CD14-positive monocyte (primary cell): ENCODE measurements around the gene FLRT1. TPM values are rescaled to one million over a fixed set of nuclear protein-coding genes. Genes with fewer than 3 reads are reported as not detected.

ENCODE experiments used
- DNase-seq, 3 donors: peaks; one replicate each; pipeline ENCODE4 v3.0.0-alpha.2; 2011 to 2022
- H2AFZ ChIP-seq: 2 replicates; pipeline ENCODE4 v1.6.0; 2012; ENCODE audit warnings: mild to moderate bottlenecking, low read depth, low read length, inconsistent platforms; ENCODE audit not compliant: insufficient read depth, poor library complexity, severe bottlenecking
- H3K27ac ChIP-seq, 2 donors: 1 replicate in 1 of 2; 2 replicates in 1 of 2; pipeline ENCODE4 v1.5.1; 2012 to 2013; ENCODE audit warnings: low read length in 2 of 2, control low read depth in 1 of 2, inconsistent platforms in 1 of 2, low read depth in 1 of 2, mild to moderate bottlenecking in 1 of 2
- H3K27me3 ChIP-seq, 2 donors: one replicate each; pipeline versions ENCODE4 v1.6.0 to v1.6.1; 2011 to 2013; ENCODE audit warnings: low read length in 2 of 2; ENCODE audit not compliant: control insufficient read depth in 2 of 2, insufficient read depth in 2 of 2
- H3K36me3 ChIP-seq, 2 donors: replicated peaks in 1 of 2; 1 replicate in 1 of 2; 2 replicates in 1 of 2; pipeline versions ENCODE4 v1.5.1 to v1.6.1; 2012 to 2013; ENCODE audit warnings: low read length in 2 of 2, control low read depth in 1 of 2, inconsistent platforms in 1 of 2, mild to moderate bottlenecking in 1 of 2; ENCODE audit not compliant: insufficient read depth in 2 of 2, control insufficient read depth in 1 of 2
- H3K4me1 ChIP-seq, 2 donors: 1 replicate in 1 of 2; 2 replicates in 1 of 2; pipeline versions ENCODE4 v1.5.1 to v1.6.1; 2012 to 2013; ENCODE audit warnings: low read length in 2 of 2, control low read depth in 1 of 2, inconsistent platforms in 1 of 2, mild to moderate bottlenecking in 1 of 2, moderate library complexity in 1 of 2; ENCODE audit not compliant: insufficient read depth in 2 of 2, control insufficient read depth in 1 of 2
- H3K4me2 ChIP-seq: replicated peaks from 2 replicates; pipeline ENCODE3; 2012; ENCODE audit warnings: low read length, moderate library complexity, mild to moderate bottlenecking; ENCODE audit not compliant: poor library complexity, severe bottlenecking; ENCODE audit errors: extremely low read depth
- H3K4me3 ChIP-seq, 3 experiments: fragments of 200-600 bp in 1 of 3; sonication (generic) in 1 of 3; replicated peaks in 1 of 3; 1 replicate in 2 of 3; 2 replicates in 1 of 3; pipeline ENCODE4 v1.5.1; 2011 to 2013; ENCODE audit warnings: low read length in 3 of 3, mild to moderate bottlenecking in 3 of 3, control low read depth in 2 of 3, low read depth in 2 of 3, inconsistent platforms in 1 of 3, moderate library complexity in 1 of 3
- H3K79me2 ChIP-seq: 2 replicates; pipeline ENCODE4 v1.6.0; 2012; ENCODE audit warnings: mild to moderate bottlenecking, control low read depth, inconsistent platforms, low read length, moderate library complexity; ENCODE audit not compliant: insufficient read depth
- H3K9ac ChIP-seq: 2 replicates; pipeline ENCODE4 v1.6.0; 2017; ENCODE audit warnings: low read length, mild to moderate bottlenecking; ENCODE audit not compliant: insufficient read depth, poor library complexity, severe bottlenecking
- H3K9me3 ChIP-seq, 2 donors: replicated peaks in 1 of 2; 1 replicate in 1 of 2; 2 replicates in 1 of 2; pipeline versions ENCODE4 v1.5.1 to v1.6.1; 2012 to 2013; ENCODE audit warnings: low read length in 2 of 2, control low read depth in 1 of 2; ENCODE audit not compliant: control insufficient read depth in 1 of 2, insufficient read depth in 1 of 2
- H4K20me1 ChIP-seq: 2 replicates; pipeline ENCODE4 v1.6.0; 2012; ENCODE audit warnings: mild to moderate bottlenecking, low read length, control low read depth, moderate library complexity; ENCODE audit not compliant: insufficient read depth
- H3K27ac Mint-ChIP-seq, 7 donors: one replicate each; pipeline ENCODE4 v1.8.0; 2020; ENCODE audit warnings: mild to moderate bottlenecking in 7 of 7, mixed read lengths in 7 of 7, moderate library complexity in 6 of 7, inconsistent platforms in 2 of 7
- H3K27me3 Mint-ChIP-seq, 3 donors: one replicate each; pipeline ENCODE4 v1.8.0; 2021 to 2022; ENCODE audit warnings: low read depth in 3 of 3, mild to moderate bottlenecking in 3 of 3, mixed read lengths in 3 of 3, moderate library complexity in 3 of 3, inconsistent platforms in 1 of 3
- H3K36me3 Mint-ChIP-seq, 2 donors: one replicate each; pipeline ENCODE4 v1.8.0; 2020; ENCODE audit warnings: mixed read lengths in 2 of 2, inconsistent platforms in 1 of 2, mild to moderate bottlenecking in 1 of 2
- H3K4me1 Mint-ChIP-seq: one replicate; pipeline ENCODE4 v1.8.0; 2020; ENCODE audit warnings: mild to moderate bottlenecking, mixed read lengths
- H3K4me3 Mint-ChIP-seq, 2 donors: one replicate each; pipeline ENCODE4 v1.8.0; 2020; ENCODE audit warnings: mild to moderate bottlenecking in 2 of 2, mixed read lengths in 2 of 2, moderate library complexity in 1 of 2
- H3K9me3 Mint-ChIP-seq, 7 donors: one replicate each; pipeline ENCODE4 v1.8.0; 2020 to 2022; ENCODE audit warnings: mixed read lengths in 7 of 7, mild to moderate bottlenecking in 6 of 7, moderate library complexity in 6 of 7, inconsistent platforms in 2 of 7
- CTCF ChIP-seq: fragments of 200-600 bp; IDR thresholded peaks from one replicate; pipeline ENCODE4 v1.8.0; 2022; ENCODE audit warnings: antibody characterized with exemption, mild to moderate bottlenecking
- WGBS: methylation state at CpG from one replicate; pipeline ENCODE4 v1.1.5; 2013; ENCODE audit warnings: missing lambda C conversion rate; ENCODE audit not compliant: insufficient coverage; 5-methylcytosine and 5-hydroxymethylcytosine counted together
- intact Hi-C, 2 donors: fragments of 100-400 bp; cut with micrococcal nuclease; formaldehyde crosslinking; loops; one replicate each; pipeline versions ENCODE4 v1.15.0 to v1.15.1; 2023
- polyA plus RNA-seq, 3 donors: library from polyadenylated mRNA; depleted of rRNA in 1 of 3; unstranded in 2 of 3; stranded (reverse) in 1 of 3; fragments of 300-500 nt in 2 of 3; fragments of >200 nt in 1 of 3; fragmentation: Illumina TruSeq in 2 of 3; gene quantifications; 1 replicate in 2 of 3; 2 replicates in 1 of 3; pipeline ENCODE4 v1.2.3, GENCODE V29; 2012 to 2021

Gene FLRT1
- polyA plus RNA-seq, 3 donors: not detected

- peaks cover 0 to 5% (median 4%) of the 10 kb centered on the region in 3 donors for H3K27me3 Mint-ChIP-seq
- WGBS: 92% methylated on average over 7 of the region's 20 CpGs
- no peak for DNase-seq
Observed at GRCh38 chr11:64015510-64015909, 20.2 kb upstream of the FLRT1 start.

GRCh38 chr11:64015935-64016845 lies 19.5 kb upstream of the FLRT1 start:
- no peak overlapping the region for H2AFZ ChIP-seq
- H3K4me1 Mint-ChIP-seq: no peaks in the 10 kb centered on the region
- H3K27me3 ChIP-seq: no peaks in the 10 kb centered on the region
- no peak overlapping the region for H3K27ac Mint-ChIP-seq
- H4K20me1 ChIP-seq: no peaks in the 10 kb centered on the region
- H3K4me1 ChIP-seq: no peaks in the 10 kb centered on the region
- intact Hi-C loops: no loop called here
- no peak overlapping the region for H3K9ac ChIP-seq
- WGBS: 95% methylated on average over 31 of the region's 35 CpGs
- H3K79me2 ChIP-seq: no peaks in the 10 kb centered on the region
- H3K27me3 Mint-ChIP-seq: peaks cover 0 to 5% (median 5%) of the 10 kb centered on the region in 3 donors
- no peak overlapping the region for H3K4me3 ChIP-seq
- TF ChIP-seq CTCF: no peak
- H3K9me3 Mint-ChIP-seq: peaks cover 0 to 3% (median under 1%) of the 10 kb centered on the region in 7 donors
- no peaks in the 10 kb centered on the region for H3K36me3 ChIP-seq
- no peak overlapping the region for H3K4me2 ChIP-seq
- H3K9me3 ChIP-seq: no peaks in the 10 kb centered on the region
- no peaks in the 10 kb centered on the region for H3K36me3 Mint-ChIP-seq
- no peak for DNase-seq
- H3K27ac ChIP-seq: no peak overlapping the region
- H3K4me3 Mint-ChIP-seq: no peak overlapping the region

More at GRCh38 chr11:64015510-64015909, 20.2 kb upstream of the FLRT1 start:
- H3K9ac ChIP-seq: no peak overlapping the region
- Mint-ChIP-seq H3K9me3 (peaks cover 4 to 10% (median 7%) of the 10 kb centered on the region in 7 donors), H3K36me3 (no peaks in the 10 kb centered on the region), H3K4me1 (no peaks in the 10 kb centered on the region), H3K27ac (no peak overlapping the region), H3K4me3 (no peak overlapping the region)
- no peaks in the 10 kb centered on the region for H3K79me2 ChIP-seq
- no peaks in the 10 kb centered on the region for H4K20me1 ChIP-seq
- H3K27ac ChIP-seq: no peak overlapping the region
- H3K4me1 ChIP-seq: no peaks in the 10 kb centered on the region
- H3K9me3 ChIP-seq: peaks cover 0 to 6% of the 10 kb centered on the region in 2 donors
- no peaks in the 10 kb centered on the region for H3K36me3 ChIP-seq
- intact Hi-C loops: no loop called here
- no peak overlapping the region for H3K4me2 ChIP-seq
- no peak overlapping the region for H3K4me3 ChIP-seq
- H2AFZ ChIP-seq: no peak overlapping the region
- no peak for TF ChIP-seq CTCF
- no peaks in the 10 kb centered on the region for H3K27me3 ChIP-seq
